HepG2 (cell line): ENCODE data around the gene PLCB2. TPM values are rescaled to one million over a fixed set of nuclear protein-coding genes. Genes with fewer than 3 reads are reported as not detected.
A peak's percentile ranks its signal among the peaks of the same experiment; 100 is the strongest.

Experiments
- AHR ChIP-seq: IDR thresholded peaks from 2 replicates; pipeline ENCODE4 v1.6.1; 2018; ENCODE audit warnings: missing genetic modification reagents, missing compliant biosample characterization
- ARID5B ChIP-seq: IDR thresholded peaks from 2 replicates; pipeline ENCODE4 v1.4.0; 2020; ENCODE audit warnings: mild to moderate bottlenecking, missing genetic modification reagents
- HMGXB4 ChIP-seq, 2 experiments: sonication (generic) in 1 of 2; formaldehyde crosslinking in 1 of 2; IDR thresholded peaks; 2 replicates each; pipeline versions ENCODE4 v1.4.0 to v1.6.1; 2018 to 2020; ENCODE audit warnings: missing genetic modification reagents in 2 of 2, borderline replicate concordance in 1 of 2, low read depth in 1 of 2, mild to moderate bottlenecking in 1 of 2, missing biosample characterization in 1 of 2
- NRL ChIP-seq: sonication (generic); formaldehyde crosslinking; IDR thresholded peaks from 2 replicates; pipeline ENCODE4 v1.5.0; 2020; ENCODE audit warnings: missing genetic modification reagents, mild to moderate bottlenecking, moderate library complexity, borderline replicate concordance
- RBFOX2 ChIP-seq: fragments of 200-400 bp; formaldehyde crosslinking; IDR thresholded peaks from 2 replicates; pipeline ENCODE4 v1.6.1; 2017; ENCODE audit warnings: low read depth, mild to moderate bottlenecking, low read length
- SALL2 ChIP-seq: sonication (generic); formaldehyde crosslinking; IDR thresholded peaks from 2 replicates; pipeline ENCODE4 v1.8.1; 2023; ENCODE audit warnings: mild to moderate bottlenecking, missing genetic modification reagents, inconsistent platforms
- XRCC5 ChIP-seq: fragments of 200-400 bp; formaldehyde crosslinking; optimal IDR thresholded peaks from 2 replicates; pipeline ENCODE3; 2017; ENCODE audit warnings: mild to moderate bottlenecking, low read length
- ZNF280B ChIP-seq: sonication (generic); formaldehyde crosslinking; IDR thresholded peaks from 2 replicates; pipeline ENCODE4 v1.5.0; 2020; ENCODE audit warnings: missing genetic modification reagents, mild to moderate bottlenecking, borderline replicate concordance
- polyA plus RNA-seq, 8 experiments: library from polyadenylated mRNA; depleted of rRNA in 3 of 8; stranded (reverse) in 7 of 8; unstranded in 1 of 8; fragments of >200 nt; fragmentation: Illumina TruSeq in 4 of 8; extraction: Trizol in 4 of 8; gene quantifications; 2 replicates each; pipeline versions ENCODE4 v1.2.1 to v1.2.3, GENCODE V29; 2011 to 2016; ENCODE audit warnings: low read depth in 4 of 8, missing spikeins in 1 of 8, mixed read lengths in 1 of 8; ENCODE audit not compliant: insufficient read depth in 1 of 8
- total RNA-seq, 5 experiments: library from RNA; depleted of rRNA; stranded (reverse); fragments of >200 nt; fragmentation: Illumina TruSeq; extraction: Trizol; gene quantifications; 2 replicates each; pipeline ENCODE4 v1.2.3, GENCODE V29; 2016; ENCODE audit warnings: low read depth in 1 of 5

PLCB2 gene
- total and polyA plus RNA-seq, 2 of the 13 experiments (the other 11 are each of a cell fraction or from before 2014, with no cell fraction given), result 0.11 TPM; not detected in 1

- TF ChIP-seq HMGXB4 (CRISPR knock-in tag; IDR thresholded peaks at IDR 0.05; ENCODE audit: borderline replicate concordance in 1 of 2, low read depth in 1 of 2), result peak; percentile 27 to 59; a peak in 1 of 4 replicates
- peak; percentile 20; the same call in 1 of the 2 replicates for TF ChIP-seq AHR (CRISPR knock-in tag)
- TF ChIP-seq XRCC5, result peak; percentile 55
- TF ChIP-seq NRL, result 0 out of 2 replicates have a peak, but pooled peaks have one; percentile 25
- TF ChIP-seq ARID5B (CRISPR knock-in tag), result no peak
- TF ChIP-seq ZNF280B (CRISPR knock-in tag), result no peak
- 0 out of 2 replicates have a peak, but pooled peaks have one; percentile 0 for TF ChIP-seq RBFOX2
- no peak for TF ChIP-seq SALL2
Observed at GRCh38 chr15:40338041-40338657, 30.4 kb upstream of the PLCB2 start (continued).
